ENCODE measurements around the gene TEX36.

TEX36 gene

DNA sequence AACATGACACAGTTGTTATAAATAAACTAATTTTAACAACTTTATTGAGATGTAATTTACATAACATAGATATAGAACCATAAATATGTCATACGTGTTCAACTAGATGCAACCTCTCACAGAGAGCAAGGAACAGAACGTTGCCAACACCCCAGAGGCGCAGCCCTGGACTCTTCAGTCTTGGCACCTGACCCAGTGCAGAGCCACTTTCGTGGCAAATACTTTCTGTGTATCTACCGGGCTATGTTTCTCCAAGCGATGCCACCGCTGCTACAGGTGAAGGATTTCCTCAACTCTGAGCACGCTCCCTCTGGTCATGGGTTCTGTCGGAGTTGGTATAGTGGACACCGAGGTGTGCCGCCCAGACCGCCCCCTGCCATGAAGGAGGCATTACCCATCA lies 57.4 kb downstream of the TEX36 start:
- no peak overlapping the region for H3K4me3 ChIP-seq (replicated peaks; ENCODE audit: insufficient read depth, low read length)
- no peaks in the 10 kb centered on the region for H3K27me3 ChIP-seq (ENCODE audit: insufficient read depth, poor library complexity, severe bottlenecking)
- DNase-seq (ENCODE audit: low read depth in 1 of 2, low spot score in 1 of 2): no peak
- no peak overlapping the region for H3K27ac ChIP-seq (replicated peaks)
- no peak for TF ChIP-seq SPI1 (IDR thresholded peaks at IDR 0.05; ENCODE audit: borderline replicate concordance, low read depth)
- TF ChIP-seq, protein P1, sequence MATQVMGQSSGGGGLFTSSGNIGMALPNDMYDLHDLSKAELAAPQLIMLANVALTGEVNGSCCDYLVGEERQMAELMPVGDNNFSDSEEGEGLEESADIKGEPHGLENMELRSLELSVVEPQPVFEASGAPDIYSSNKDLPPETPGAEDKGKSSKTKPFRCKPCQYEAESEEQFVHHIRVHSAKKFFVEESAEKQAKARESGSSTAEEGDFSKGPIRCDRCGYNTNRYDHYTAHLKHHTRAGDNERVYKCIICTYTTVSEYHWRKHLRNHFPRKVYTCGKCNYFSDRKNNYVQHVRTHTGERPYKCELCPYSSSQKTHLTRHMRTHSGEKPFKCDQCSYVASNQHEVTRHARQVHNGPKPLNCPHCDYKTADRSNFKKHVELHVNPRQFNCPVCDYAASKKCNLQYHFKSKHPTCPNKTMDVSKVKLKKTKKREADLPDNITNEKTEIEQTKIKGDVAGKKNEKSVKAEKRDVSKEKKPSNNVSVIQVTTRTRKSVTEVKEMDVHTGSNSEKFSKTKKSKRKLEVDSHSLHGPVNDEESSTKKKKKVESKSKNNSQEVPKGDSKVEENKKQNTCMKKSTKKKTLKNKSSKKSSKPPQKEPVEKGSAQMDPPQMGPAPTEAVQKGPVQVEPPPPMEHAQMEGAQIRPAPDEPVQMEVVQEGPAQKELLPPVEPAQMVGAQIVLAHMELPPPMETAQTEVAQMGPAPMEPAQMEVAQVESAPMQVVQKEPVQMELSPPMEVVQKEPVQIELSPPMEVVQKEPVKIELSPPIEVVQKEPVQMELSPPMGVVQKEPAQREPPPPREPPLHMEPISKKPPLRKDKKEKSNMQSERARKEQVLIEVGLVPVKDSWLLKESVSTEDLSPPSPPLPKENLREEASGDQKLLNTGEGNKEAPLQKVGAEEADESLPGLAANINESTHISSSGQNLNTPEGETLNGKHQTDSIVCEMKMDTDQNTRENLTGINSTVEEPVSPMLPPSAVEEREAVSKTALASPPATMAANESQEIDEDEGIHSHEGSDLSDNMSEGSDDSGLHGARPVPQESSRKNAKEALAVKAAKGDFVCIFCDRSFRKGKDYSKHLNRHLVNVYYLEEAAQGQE (IDR thresholded peaks at IDR 0.05; ENCODE audit: insufficient replicate concordance, low read depth): no peak
- no peak for TF ChIP-seq GABPA (IDR thresholded peaks at IDR 0.05; ENCODE audit: low read depth)
- TF ChIP-seq POLR2AphosphoS5 (IDR thresholded peaks at IDR 0.05; ENCODE audit: low read depth): no peak
- TF ChIP-seq, protein P2, sequence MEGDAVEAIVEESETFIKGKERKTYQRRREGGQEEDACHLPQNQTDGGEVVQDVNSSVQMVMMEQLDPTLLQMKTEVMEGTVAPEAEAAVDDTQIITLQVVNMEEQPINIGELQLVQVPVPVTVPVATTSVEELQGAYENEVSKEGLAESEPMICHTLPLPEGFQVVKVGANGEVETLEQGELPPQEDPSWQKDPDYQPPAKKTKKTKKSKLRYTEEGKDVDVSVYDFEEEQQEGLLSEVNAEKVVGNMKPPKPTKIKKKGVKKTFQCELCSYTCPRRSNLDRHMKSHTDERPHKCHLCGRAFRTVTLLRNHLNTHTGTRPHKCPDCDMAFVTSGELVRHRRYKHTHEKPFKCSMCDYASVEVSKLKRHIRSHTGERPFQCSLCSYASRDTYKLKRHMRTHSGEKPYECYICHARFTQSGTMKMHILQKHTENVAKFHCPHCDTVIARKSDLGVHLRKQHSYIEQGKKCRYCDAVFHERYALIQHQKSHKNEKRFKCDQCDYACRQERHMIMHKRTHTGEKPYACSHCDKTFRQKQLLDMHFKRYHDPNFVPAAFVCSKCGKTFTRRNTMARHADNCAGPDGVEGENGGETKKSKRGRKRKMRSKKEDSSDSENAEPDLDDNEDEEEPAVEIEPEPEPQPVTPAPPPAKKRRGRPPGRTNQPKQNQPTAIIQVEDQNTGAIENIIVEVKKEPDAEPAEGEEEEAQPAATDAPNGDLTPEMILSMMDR (IDR thresholded peaks at IDR 0.05; ENCODE audit: insufficient read depth, low read length): no peak

DNA sequence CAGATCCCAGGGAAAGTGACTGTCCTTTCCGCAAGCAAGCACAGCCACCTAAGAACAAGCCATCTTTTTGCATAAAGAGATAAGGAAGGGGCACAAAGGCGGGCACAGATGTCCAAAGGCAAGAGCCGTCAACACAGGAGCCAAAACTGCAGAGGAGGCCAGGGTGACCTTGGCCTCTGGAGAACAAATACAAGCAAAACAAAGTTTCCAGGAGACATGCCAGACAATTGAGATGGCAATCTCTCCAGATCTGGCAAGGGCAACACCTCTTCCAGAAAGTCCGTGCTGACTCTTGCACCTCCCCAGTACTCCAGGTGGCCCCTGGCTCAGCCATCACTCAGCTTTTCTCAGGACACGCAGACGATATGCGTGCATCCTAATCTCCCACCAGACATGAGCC lies 58.2 kb downstream of the TEX36 start:
- TF ChIP-seq SPI1 (IDR thresholded peaks at IDR 0.05; ENCODE audit: borderline replicate concordance, low read depth): no peak
- no peak for TF ChIP-seq POLR2AphosphoS5 (IDR thresholded peaks at IDR 0.05; ENCODE audit: low read depth)
- no peak for TF ChIP-seq GABPA (IDR thresholded peaks at IDR 0.05; ENCODE audit: low read depth)
- TF ChIP-seq, protein P2 (IDR thresholded peaks at IDR 0.05; ENCODE audit: insufficient read depth, low read length): no peak
- TF ChIP-seq, protein P1 (IDR thresholded peaks at IDR 0.05; ENCODE audit: insufficient replicate concordance, low read depth): no peak
- H3K27ac ChIP-seq (replicated peaks): no peak overlapping the region
- DNase-seq (ENCODE audit: low read depth in 1 of 2, low spot score in 1 of 2): no peak
- no peaks in the 10 kb centered on the region for H3K27me3 ChIP-seq (ENCODE audit: insufficient read depth, poor library complexity, severe bottlenecking)
- no peak overlapping the region for H3K4me3 ChIP-seq (replicated peaks; ENCODE audit: insufficient read depth, low read length)

DNA sequence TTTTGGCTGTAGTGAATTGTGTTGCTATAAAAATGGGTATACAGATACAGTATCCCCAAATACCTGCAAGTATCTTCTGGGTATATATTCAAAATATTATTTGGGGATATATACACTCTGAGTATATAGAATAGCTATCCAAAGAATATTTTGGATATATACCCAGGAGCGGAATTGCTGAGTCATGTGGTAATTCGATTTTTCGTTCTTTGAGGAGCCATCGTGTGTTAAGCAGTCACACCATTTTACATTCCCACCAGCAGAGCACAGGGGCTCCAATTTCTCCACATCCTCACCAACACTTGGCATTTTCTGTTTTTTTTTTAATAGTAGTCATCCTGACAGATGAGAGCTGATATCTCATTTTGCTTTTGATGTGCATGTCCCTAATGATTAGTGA lies 61.9 kb downstream of the TEX36 start:
- TF ChIP-seq POLR2AphosphoS5 (IDR thresholded peaks at IDR 0.05; ENCODE audit: low read depth) (no peak), GABPA (IDR thresholded peaks at IDR 0.05; ENCODE audit: low read depth) (no peak), SPI1 (IDR thresholded peaks at IDR 0.05; ENCODE audit: borderline replicate concordance, low read depth) (no peak)
- TF ChIP-seq, protein P2 (IDR thresholded peaks at IDR 0.05; ENCODE audit: insufficient read depth, low read length): no peak
- TF ChIP-seq, protein P1 (IDR thresholded peaks at IDR 0.05; ENCODE audit: insufficient replicate concordance, low read depth): no peak

More for the DNA sequence above, 61.9 kb downstream of the TEX36 start:
- DNase-seq (ENCODE audit: low read depth in 1 of 2, low spot score in 1 of 2): no peak
- Histone ChIP-seq H3K27ac (replicated peaks) (no peak overlapping the region), H3K27me3 (ENCODE audit: insufficient read depth, poor library complexity, severe bottlenecking) (no peaks in the 10 kb centered on the region), H3K4me3 (replicated peaks; ENCODE audit: insufficient read depth, low read length) (no peak overlapping the region)
